DMS153 treated with DMSO at 0.1 percent for 48 hours (cell line): Measurements from ENCODE around the gene QRICH2.

ENCODE experiments used
- DNase-seq: peaks from one replicate; lab custom pipeline; 2025; ENCODE audit not compliant: unreplicated experiment; lab: John Stamatoyannopoulos, UW

The QRICH2 gene

GRCh38 chr17:76279742-76280287 lies 28.3 kb downstream of the QRICH2 start:
- no peak for DNase-seq

GRCh38 chr17:76278952-76279741 lies 28.9 kb downstream of the QRICH2 start:
- DNase-seq, result peak; percentile 39

GRCh38 chr17:76278268-76278908 lies 29.7 kb downstream of the QRICH2 start:
- no peak for DNase-seq

- no peak for DNase-seq
Observed at GRCh38 chr17:76277300-76278267, 30.5 kb downstream of the QRICH2 start.

- no peak for DNase-seq
Observed at GRCh38 chr17:76276461-76277299, 31.4 kb downstream of the QRICH2 start.

GRCh38 chr17:76276069-76276431 lies 32.0 kb downstream of the QRICH2 start:
- DNase-seq, result no peak

GRCh38 chr17:76275382-76276068 lies 32.6 kb downstream of the QRICH2 start:
- DNase-seq, result no peak

GRCh38 chr17:76274112-76274956 lies 33.7 kb downstream of the QRICH2 start:
- no peak for DNase-seq

GRCh38 chr17:76273445-76274111 lies 34.5 kb downstream of the QRICH2 start:
- no peak for DNase-seq

- no peak for DNase-seq
Observed at GRCh38 chr17:76272541-76273444, 35.3 kb downstream of the QRICH2 start.

GRCh38 chr17:76271669-76272540 lies 36.2 kb downstream of the QRICH2 start:
- DNase-seq, result no peak

- no peak for DNase-seq
Observed at GRCh38 chr17:76270770-76271668, 37.1 kb downstream of the QRICH2 start.

GRCh38 chr17:76270127-76270592 lies 37.9 kb downstream of the QRICH2 start:
- DNase-seq, result no peak

GRCh38 chr17:76268991-76269981 lies 38.8 kb downstream of the QRICH2 start:
- DNase-seq, result no peak
